Keratinocyte (primary cell): ENCODE results near the gene MRPS22. TPM values are rescaled to one million over a fixed set of nuclear protein-coding genes. Genes with fewer than 3 reads are reported as not detected.

Experiments
- DNase-seq: peaks from one replicate; pipeline ENCODE4 v3.0.0-alpha.2; 2011; ENCODE audit warnings: low read depth, missing footprints, low spot score
- FAIRE-seq: peaks from 2 replicates; lab custom pipeline; 2011; peaks lifted over from hg19 to GRCh38; lab: Jason Lieb, UNC
- H2AFZ ChIP-seq: 2 replicates; pipeline ENCODE4 v1.6.0; 2012; ENCODE audit warnings: low read length, control low read depth, inconsistent platforms; ENCODE audit not compliant: control insufficient read depth
- H3K27ac ChIP-seq: 2 replicates; pipeline ENCODE4 v1.5.1; 2011; ENCODE audit warnings: low read length; ENCODE audit not compliant: control insufficient read depth, insufficient read depth
- H3K27me3 ChIP-seq: 3 replicates; pipeline ENCODE4 v1.6.0; 2011; ENCODE audit warnings: low read length; ENCODE audit not compliant: control insufficient read depth, insufficient read depth; ENCODE audit errors: extremely low read depth
- H3K36me3 ChIP-seq, 2 experiments: 2 replicates in 1 of 2; 3 replicates in 1 of 2; pipeline ENCODE4 v1.5.1; 2011; ENCODE audit warnings: low read length in 2 of 2, mild to moderate bottlenecking in 1 of 2; ENCODE audit not compliant: control insufficient read depth in 2 of 2, insufficient read depth in 2 of 2; ENCODE audit errors: extremely low read depth in 1 of 2
- H3K4me1 ChIP-seq: 3 replicates; pipeline ENCODE4 v1.5.1; 2011; ENCODE audit warnings: low read length; ENCODE audit not compliant: control insufficient read depth, insufficient read depth; ENCODE audit errors: extremely low read depth
- H3K4me2 ChIP-seq: 3 replicates; pipeline ENCODE4 v1.6.0; 2011; ENCODE audit warnings: low read depth, low read length; ENCODE audit not compliant: control insufficient read depth, insufficient read depth; ENCODE audit errors: extremely low read depth
- H3K4me3 ChIP-seq, 3 experiments: fragments of 200-600 bp in 1 of 3; sonication (generic) in 1 of 3; 2 replicates in 2 of 3; 3 replicates in 1 of 3; pipeline ENCODE4 v1.5.1; 2011 to 2016; ENCODE audit warnings: low read length in 3 of 3, mild to moderate bottlenecking in 3 of 3, control low read depth in 2 of 3, inconsistent platforms in 1 of 3, low read depth in 1 of 3, mixed read lengths in 1 of 3, mixed run types in 1 of 3, moderate library complexity in 1 of 3; ENCODE audit not compliant: control insufficient read depth in 2 of 3, insufficient read depth in 2 of 3; ENCODE audit errors: extremely low read depth in 1 of 3
- H3K79me2 ChIP-seq: 2 replicates; pipeline ENCODE4 v1.6.0; 2012; ENCODE audit warnings: low read length; ENCODE audit not compliant: control insufficient read depth, insufficient read depth
- H3K9ac ChIP-seq: 3 replicates; pipeline ENCODE4 v1.6.0; 2011; ENCODE audit warnings: low read length; ENCODE audit not compliant: control insufficient read depth, insufficient read depth; ENCODE audit errors: extremely low read depth
- H3K9me1 ChIP-seq: 3 replicates; pipeline ENCODE4 v1.6.0; 2011; ENCODE audit warnings: low read length; ENCODE audit not compliant: control insufficient read depth, insufficient read depth; ENCODE audit errors: extremely low read depth
- H3K9me3 ChIP-seq: 2 replicates; pipeline ENCODE4 v1.5.1; 2012; ENCODE audit warnings: low read depth, low read length; ENCODE audit not compliant: control insufficient read depth
- H4K20me1 ChIP-seq: 3 replicates; pipeline ENCODE4 v1.6.0; 2011; ENCODE audit warnings: low read length; ENCODE audit not compliant: control insufficient read depth, insufficient read depth; ENCODE audit errors: extremely low read depth
- EZH2 ChIP-seq: IDR thresholded peaks from one replicate; pipeline ENCODE4 v1.6.1; 2012; ENCODE audit warnings: inconsistent platforms, mild to moderate bottlenecking, low read length, moderate library complexity
- dilution Hi-C: fragments of 300-500 bp; cut with MboI; formaldehyde crosslinking; loops from one replicate; pipeline ENCODE4 v1.7.0; 2020; ENCODE audit warnings: low sequenced_read_pairs; ENCODE audit not compliant: extremely low pct_ligation_motif_present
- polyA plus RNA-seq, 5 experiments: library from polyadenylated mRNA; depleted of rRNA in 3 of 5; stranded (reverse) in 3 of 5; stranded (forward) in 1 of 5; unstranded in 1 of 5; fragments of >200 nt; gene quantifications; 1 replicate in 1 of 5; 2 replicates in 3 of 5; 3 replicates in 1 of 5; pipeline versions ENCODE4 v1.2.1 to v1.2.3, GENCODE V29; 2011 to 2012; ENCODE audit warnings: missing spikeins in 2 of 5, low read depth in 1 of 5, low replicate concordance in 1 of 5
- TF ChIP-seq, protein P1 (sequence below), 3 experiments: IDR thresholded peaks in 1 of 3; conservative IDR thresholded peaks in 1 of 3; optimal IDR thresholded peaks in 1 of 3; 2 replicates in 2 of 3; 3 replicates in 1 of 3; pipeline versions ENCODE3 to v1.5.1; 2011; ENCODE audit warnings: low read length in 3 of 3, mild to moderate bottlenecking in 3 of 3, moderate library complexity in 2 of 3, control low read depth in 1 of 3, inconsistent platforms in 1 of 3; ENCODE audit not compliant: insufficient read depth in 2 of 3; ENCODE audit errors: extremely low read depth in 1 of 3

The MRPS22 gene
- polyA plus RNA-seq, 1 donor (not counting 4 experiments of a cell fraction or from before 2014, with no cell fraction given) = 91.9 TPM

DNA sequence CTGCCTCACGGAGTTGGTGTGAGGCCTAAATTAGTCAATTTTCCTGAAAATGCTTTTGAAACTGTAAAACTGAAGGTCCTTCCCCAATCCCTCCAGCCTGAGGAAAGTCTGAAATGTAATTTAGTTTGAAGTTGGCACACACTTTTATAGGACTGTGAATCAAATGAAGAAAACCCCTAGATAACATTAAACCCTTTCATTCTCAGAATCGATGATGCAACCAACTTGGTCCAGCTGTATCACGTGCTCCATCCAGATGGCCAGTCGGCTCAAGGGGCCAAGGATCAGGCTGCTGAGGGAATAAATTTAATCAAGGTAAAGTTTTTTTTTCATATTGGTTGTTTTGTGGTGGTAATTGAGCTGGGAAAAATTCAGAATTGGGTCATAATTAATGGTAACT, 11.7 kb downstream of the MRPS22 start:
- no peaks in the 10 kb centered on the region for H3K9me3 ChIP-seq
- dilution Hi-C loops = no loop called here
- no peak overlapping the region for H3K9ac ChIP-seq
- H3K27ac ChIP-seq = no peak overlapping the region
- no peaks in the 10 kb centered on the region for H3K27me3 ChIP-seq
- no peak overlapping the region for H2AFZ ChIP-seq
- FAIRE-seq (no peak), DNase-seq (no peak)
- H3K4me1 ChIP-seq = no peaks in the 10 kb centered on the region
- no peak for TF ChIP-seq EZH2
- TF ChIP-seq, protein P1, sequence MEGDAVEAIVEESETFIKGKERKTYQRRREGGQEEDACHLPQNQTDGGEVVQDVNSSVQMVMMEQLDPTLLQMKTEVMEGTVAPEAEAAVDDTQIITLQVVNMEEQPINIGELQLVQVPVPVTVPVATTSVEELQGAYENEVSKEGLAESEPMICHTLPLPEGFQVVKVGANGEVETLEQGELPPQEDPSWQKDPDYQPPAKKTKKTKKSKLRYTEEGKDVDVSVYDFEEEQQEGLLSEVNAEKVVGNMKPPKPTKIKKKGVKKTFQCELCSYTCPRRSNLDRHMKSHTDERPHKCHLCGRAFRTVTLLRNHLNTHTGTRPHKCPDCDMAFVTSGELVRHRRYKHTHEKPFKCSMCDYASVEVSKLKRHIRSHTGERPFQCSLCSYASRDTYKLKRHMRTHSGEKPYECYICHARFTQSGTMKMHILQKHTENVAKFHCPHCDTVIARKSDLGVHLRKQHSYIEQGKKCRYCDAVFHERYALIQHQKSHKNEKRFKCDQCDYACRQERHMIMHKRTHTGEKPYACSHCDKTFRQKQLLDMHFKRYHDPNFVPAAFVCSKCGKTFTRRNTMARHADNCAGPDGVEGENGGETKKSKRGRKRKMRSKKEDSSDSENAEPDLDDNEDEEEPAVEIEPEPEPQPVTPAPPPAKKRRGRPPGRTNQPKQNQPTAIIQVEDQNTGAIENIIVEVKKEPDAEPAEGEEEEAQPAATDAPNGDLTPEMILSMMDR (optimal IDR thresholded peaks at IDR 0.05 in 1 of 3, IDR thresholded peaks at IDR 0.05 in 1 of 3, conservative IDR thresholded peaks at IDR 0.05 in 1 of 3; ENCODE audit: extremely low read depth in 1 of 3, insufficient read depth in 2 of 3, low read length in 3 of 3) = no peak
- H4K20me1 ChIP-seq = no peaks in the 10 kb centered on the region
- no peaks in the 10 kb centered on the region for H3K79me2 ChIP-seq
- H3K4me3 ChIP-seq = no peak overlapping the region
- no peaks in the 10 kb centered on the region for H3K9me1 ChIP-seq
- no peak overlapping the region for H3K4me2 ChIP-seq
- H3K36me3 ChIP-seq = peaks cover 36 to 40% of the 10 kb centered on the region in 2 experiments

DNA sequence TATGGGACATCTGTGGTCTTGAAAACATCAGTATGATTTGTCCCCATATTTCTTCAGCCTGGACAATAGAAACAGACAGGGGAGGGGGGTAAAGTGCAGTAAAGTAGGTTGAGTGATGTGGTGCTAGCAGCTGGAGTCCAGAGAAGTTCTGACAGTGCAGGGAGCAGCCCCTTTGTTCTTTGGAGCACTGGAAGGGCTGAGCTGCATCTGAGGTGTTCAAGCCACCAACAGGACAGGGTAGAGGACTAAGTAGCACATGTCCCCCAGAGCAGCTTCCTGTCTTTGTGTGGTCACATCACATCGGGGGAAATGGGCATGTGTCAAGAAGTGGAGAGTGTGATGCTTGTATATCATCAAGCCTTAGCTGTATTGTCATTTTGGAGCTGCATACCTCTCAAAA, 12.1 kb downstream of the MRPS22 start:
- Histone ChIP-seq H3K9me3 (no peaks in the 10 kb centered on the region), H3K4me1 (no peaks in the 10 kb centered on the region), H3K9ac (no peak overlapping the region), H3K9me1 (no peaks in the 10 kb centered on the region), H3K4me2 (no peak overlapping the region), H3K79me2 (no peaks in the 10 kb centered on the region), H4K20me1 (no peaks in the 10 kb centered on the region), H3K27me3 (no peaks in the 10 kb centered on the region), H3K4me3 (no peak overlapping the region), H3K36me3 (peaks cover 37 to 44% of the 10 kb centered on the region in 2 experiments), H3K27ac (no peak overlapping the region), H2AFZ (no peak overlapping the region)
- TF ChIP-seq EZH2 = no peak
- TF ChIP-seq, protein P1 (optimal IDR thresholded peaks at IDR 0.05 in 1 of 3, IDR thresholded peaks at IDR 0.05 in 1 of 3, conservative IDR thresholded peaks at IDR 0.05 in 1 of 3; ENCODE audit: extremely low read depth in 1 of 3, insufficient read depth in 2 of 3, low read length in 3 of 3) = no peak
- FAIRE-seq = no peak
- dilution Hi-C loops = no loop called here
- DNase-seq = no peak
